Stomach (tissue), 9 donors: ENCODE results near the gene NSD2. TPM values are rescaled to one million over a fixed set of nuclear protein-coding genes. Genes with fewer than 3 reads are reported as not detected.

Experiments
- DNase-seq, 2 donors: peaks; one replicate each; pipeline versions ENCODE4 v3.0.0 to v3.0.0-alpha.2; 2013 to 2019
- H3K27ac ChIP-seq, 5 donors: fragments of 200-600 bp in 4 of 5; sonication (generic) in 4 of 5; one replicate each; pipeline ENCODE4 v1.5.1; 2013 to 2019; ENCODE audit warnings: mild to moderate bottlenecking in 1 of 5, moderate library complexity in 1 of 5
- H3K27me3 ChIP-seq, 3 donors: fragments of 200-600 bp; sonication (generic); one replicate each; pipeline ENCODE4 v1.5.1; 2017 to 2019; ENCODE audit warnings: mixed run types in 1 of 3
- H3K36me3 ChIP-seq, 4 donors: fragments of 200-600 bp; sonication (generic); 1 replicate in 3 of 4; 2 replicates in 1 of 4; pipeline ENCODE4 v1.5.1; 2016 to 2019
- H3K4me1 ChIP-seq, 4 donors: fragments of 200-600 bp; sonication (generic); one replicate each; pipeline ENCODE4 v1.5.1; 2016 to 2019
- H3K4me3 ChIP-seq, 4 donors: fragments of 200-600 bp; sonication (generic) in 3 of 4; one replicate each; pipeline ENCODE4 v1.5.1; 2016 to 2019; ENCODE audit warnings: mild to moderate bottlenecking in 1 of 4
- H3K9me3 ChIP-seq, 4 donors: fragments of 200-600 bp; sonication (generic); one replicate each; pipeline ENCODE4 v1.5.1; 2016 to 2019
- EP300 ChIP-seq: sonication (generic); formaldehyde crosslinking; IDR thresholded peaks from one replicate; pipeline ENCODE4 v1.6.1; 2017; ENCODE audit warnings: antibody characterized with exemption
- POLR2A ChIP-seq, 4 donors: fragments of 450-650 bp; IDR thresholded peaks; one replicate each; pipeline ENCODE4 v1.6.1; 2016; ENCODE audit warnings: antibody characterized with exemption in 4 of 4, control low read depth in 2 of 4, mild to moderate bottlenecking in 1 of 4, moderate library complexity in 1 of 4
- POLR2AphosphoS5 ChIP-seq, 3 donors: sonication (generic); formaldehyde crosslinking; IDR thresholded peaks; one replicate each; pipeline ENCODE4 v1.6.1; 2016; ENCODE audit warnings: antibody characterized with exemption in 3 of 3
- WGBS, 5 donors: extraction: QIAGEN DNeasy Blood & Tissue Kit in 3 of 5; methylation state at CpG; one replicate each; pipeline versions ENCODE4 v1.1.5 to v1.1.7; 2013 to 2018; 5-methylcytosine and 5-hydroxymethylcytosine counted together
- intact Hi-C: fragments of 100-400 bp; cut with DNase I; formaldehyde crosslinking; loops from one replicate; pipeline ENCODE4 v1.15.1; 2023; ENCODE audit warnings: low total_unique reads
- polyA plus RNA-seq, 3 donors: library from polyadenylated mRNA; stranded (reverse); fragments of 200-250 nt; gene quantifications; one replicate each; pipeline ENCODE4 v1.2.3, GENCODE V29; 2013
- total RNA-seq, 5 donors: library from RNA; depleted of rRNA; stranded (reverse); fragments of >200 nt; gene quantifications; one replicate each; pipeline versions ENCODE4 v1.1.0 to v1.2.3, GENCODE V29; 2014 to 2016
- TF ChIP-seq, protein P1 (sequence below), 7 experiments: fragments of 450-650 bp in 4 of 7; fragments of 200-600 bp in 3 of 7; sonication (generic) in 3 of 7; IDR thresholded peaks; one replicate each; pipeline ENCODE4 v1.5.1; 2016 to 2019; ENCODE audit warnings: antibody characterized with exemption in 7 of 7, control low read depth in 2 of 7, mild to moderate bottlenecking in 1 of 7
- donor health status: healthy with polysubstance abuse.
- donor health status: Bipolar disorder and iron deficiency.
- donor health status: healthy.

NSD2 gene
- total and polyA plus RNA-seq, 8 donors = 4.9 to 176 (median 56.9) TPM

DNA sequence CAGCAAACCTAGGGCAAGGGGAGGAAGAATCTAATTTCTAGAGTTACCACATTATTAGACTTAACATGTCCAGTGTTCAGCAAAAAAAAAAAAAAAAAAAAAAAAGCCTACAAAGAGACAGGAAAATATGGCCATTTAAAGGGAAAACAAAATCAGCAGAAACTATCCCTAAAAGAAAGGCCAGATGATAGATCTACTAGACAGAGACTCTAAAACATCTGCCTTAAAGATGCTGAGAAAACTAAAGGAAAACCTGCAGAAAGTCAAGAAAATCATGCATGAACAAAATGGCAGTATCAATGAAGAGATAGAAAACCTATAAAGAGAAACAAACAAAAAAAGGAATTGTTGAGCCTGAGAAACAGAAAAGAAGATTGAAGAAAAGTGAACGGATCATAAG, 93.8 kb downstream of the NSD2 start:
- no peak overlapping the region for H3K4me3 ChIP-seq
- no peak overlapping the region for H3K27ac ChIP-seq
- no peaks in the 10 kb centered on the region for H3K27me3 ChIP-seq
- no peaks in the 10 kb centered on the region for H3K4me1 ChIP-seq
- DNase-seq = no peak
- TF ChIP-seq POLR2AphosphoS5 (IDR thresholded peaks at IDR 0.05) (no peak), EP300 (no peak), POLR2A (IDR thresholded peaks at IDR 0.05) (no peak)
- TF ChIP-seq, protein P1, sequence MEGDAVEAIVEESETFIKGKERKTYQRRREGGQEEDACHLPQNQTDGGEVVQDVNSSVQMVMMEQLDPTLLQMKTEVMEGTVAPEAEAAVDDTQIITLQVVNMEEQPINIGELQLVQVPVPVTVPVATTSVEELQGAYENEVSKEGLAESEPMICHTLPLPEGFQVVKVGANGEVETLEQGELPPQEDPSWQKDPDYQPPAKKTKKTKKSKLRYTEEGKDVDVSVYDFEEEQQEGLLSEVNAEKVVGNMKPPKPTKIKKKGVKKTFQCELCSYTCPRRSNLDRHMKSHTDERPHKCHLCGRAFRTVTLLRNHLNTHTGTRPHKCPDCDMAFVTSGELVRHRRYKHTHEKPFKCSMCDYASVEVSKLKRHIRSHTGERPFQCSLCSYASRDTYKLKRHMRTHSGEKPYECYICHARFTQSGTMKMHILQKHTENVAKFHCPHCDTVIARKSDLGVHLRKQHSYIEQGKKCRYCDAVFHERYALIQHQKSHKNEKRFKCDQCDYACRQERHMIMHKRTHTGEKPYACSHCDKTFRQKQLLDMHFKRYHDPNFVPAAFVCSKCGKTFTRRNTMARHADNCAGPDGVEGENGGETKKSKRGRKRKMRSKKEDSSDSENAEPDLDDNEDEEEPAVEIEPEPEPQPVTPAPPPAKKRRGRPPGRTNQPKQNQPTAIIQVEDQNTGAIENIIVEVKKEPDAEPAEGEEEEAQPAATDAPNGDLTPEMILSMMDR (IDR thresholded peaks at IDR 0.05) = no peak
- WGBS, 5 donors = 93 to 100% (median 97%) methylated on average over 1 of the region's 1 CpG
- intact Hi-C loops = no loop called here
- H3K9me3 ChIP-seq = no peaks in the 10 kb centered on the region
- H3K36me3 ChIP-seq = peaks cover 18 to 78% (median 62%) of the 10 kb centered on the region in 4 donors

DNA sequence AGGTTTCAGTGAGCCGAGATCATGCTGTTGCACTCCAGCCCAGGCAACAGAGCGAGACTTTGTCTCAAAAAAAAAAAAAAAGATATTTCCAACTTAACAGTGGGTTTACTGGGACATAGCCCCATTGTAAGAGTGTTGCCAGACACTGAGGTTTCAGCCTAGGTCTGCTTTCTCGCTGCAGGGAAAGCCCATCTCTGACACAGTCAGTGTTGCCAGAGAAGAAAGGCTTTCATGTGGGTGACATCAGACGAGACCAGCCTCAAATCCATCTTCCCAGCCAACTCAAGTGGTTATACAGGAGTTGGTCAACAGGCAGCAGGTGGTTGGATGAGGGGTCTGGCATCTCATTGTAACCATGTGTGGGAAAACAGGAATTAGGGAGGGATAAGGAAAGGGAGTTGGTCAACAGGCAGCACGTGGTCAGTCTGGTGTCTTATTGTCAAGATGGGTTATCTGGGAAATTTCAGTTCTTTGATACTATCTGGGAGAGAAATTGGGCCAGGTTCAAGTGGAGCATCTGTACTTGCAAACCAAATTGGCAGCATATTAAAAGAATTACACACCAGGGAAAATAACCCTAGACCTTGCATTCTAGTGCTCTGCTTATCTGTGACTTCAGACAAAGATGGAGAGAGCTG, 96.4 kb downstream of the NSD2 start:
- no peaks in the 10 kb centered on the region for H3K4me1 ChIP-seq
- 79 to 93% (median 85%) methylated on average over 5 of the region's 5 CpGs for WGBS, 5 donors
- H3K27ac ChIP-seq = no peak overlapping the region
- peaks cover 10 to 78% (median 60%) of the 10 kb centered on the region in 4 donors for H3K36me3 ChIP-seq
- no peak for DNase-seq
- TF ChIP-seq POLR2A (IDR thresholded peaks at IDR 0.05) (no peak), POLR2AphosphoS5 (IDR thresholded peaks at IDR 0.05) (no peak)
- TF ChIP-seq, protein P1 (IDR thresholded peaks at IDR 0.05) = no peak
- no peaks in the 10 kb centered on the region for H3K27me3 ChIP-seq
- H3K4me3 ChIP-seq = no peak overlapping the region
- no peaks in the 10 kb centered on the region for H3K9me3 ChIP-seq
- intact Hi-C loops = no loop called here

DNA sequence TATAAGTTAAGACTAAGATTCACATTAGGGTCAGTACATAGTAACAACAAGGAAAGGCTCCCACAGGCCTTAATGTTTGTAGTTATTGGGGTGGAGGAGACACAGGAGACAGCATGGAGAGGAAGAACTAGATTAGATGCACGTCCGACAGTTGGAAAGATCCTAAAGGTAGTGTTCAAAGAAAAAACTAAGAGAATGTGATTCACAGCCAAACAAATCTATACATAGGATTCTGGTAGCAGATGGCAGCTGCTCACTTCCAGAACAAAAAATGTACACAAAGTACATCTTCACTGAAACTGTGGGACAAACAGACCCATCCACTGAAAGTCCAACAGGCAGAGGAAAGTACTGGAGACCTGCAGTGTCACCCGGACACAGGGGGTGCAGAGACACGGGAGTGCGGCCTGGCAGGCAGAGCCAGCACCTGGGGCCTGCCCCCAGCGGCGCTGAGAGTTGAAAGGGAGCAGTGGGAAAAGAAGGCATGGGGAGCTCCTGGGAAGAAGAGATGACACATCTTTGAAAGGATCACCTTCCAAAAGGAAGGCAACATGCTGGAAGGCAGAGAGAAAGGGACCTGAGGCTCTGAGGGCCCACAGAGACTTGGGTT, 97.6 kb downstream of the NSD2 start:
- no peak for DNase-seq
- H3K9me3 ChIP-seq = no peaks in the 10 kb centered on the region
- intact Hi-C loops = no loop called here
- no peak overlapping the region for H3K27ac ChIP-seq
- H3K27me3 ChIP-seq = no peaks in the 10 kb centered on the region
- peaks cover 12 to 78% (median 58%) of the 10 kb centered on the region in 4 donors for H3K36me3 ChIP-seq
- 91 to 96% (median 94%) methylated on average over 7 of the region's 7 CpGs for WGBS, 5 donors
- H3K4me1 ChIP-seq = no peaks in the 10 kb centered on the region
- H3K4me3 ChIP-seq = no peak overlapping the region
- TF ChIP-seq POLR2AphosphoS5 (IDR thresholded peaks at IDR 0.05) (no peak), EP300 (no peak), POLR2A (IDR thresholded peaks at IDR 0.05) (no peak)
- TF ChIP-seq, protein P1 (IDR thresholded peaks at IDR 0.05) = no peak

DNA sequence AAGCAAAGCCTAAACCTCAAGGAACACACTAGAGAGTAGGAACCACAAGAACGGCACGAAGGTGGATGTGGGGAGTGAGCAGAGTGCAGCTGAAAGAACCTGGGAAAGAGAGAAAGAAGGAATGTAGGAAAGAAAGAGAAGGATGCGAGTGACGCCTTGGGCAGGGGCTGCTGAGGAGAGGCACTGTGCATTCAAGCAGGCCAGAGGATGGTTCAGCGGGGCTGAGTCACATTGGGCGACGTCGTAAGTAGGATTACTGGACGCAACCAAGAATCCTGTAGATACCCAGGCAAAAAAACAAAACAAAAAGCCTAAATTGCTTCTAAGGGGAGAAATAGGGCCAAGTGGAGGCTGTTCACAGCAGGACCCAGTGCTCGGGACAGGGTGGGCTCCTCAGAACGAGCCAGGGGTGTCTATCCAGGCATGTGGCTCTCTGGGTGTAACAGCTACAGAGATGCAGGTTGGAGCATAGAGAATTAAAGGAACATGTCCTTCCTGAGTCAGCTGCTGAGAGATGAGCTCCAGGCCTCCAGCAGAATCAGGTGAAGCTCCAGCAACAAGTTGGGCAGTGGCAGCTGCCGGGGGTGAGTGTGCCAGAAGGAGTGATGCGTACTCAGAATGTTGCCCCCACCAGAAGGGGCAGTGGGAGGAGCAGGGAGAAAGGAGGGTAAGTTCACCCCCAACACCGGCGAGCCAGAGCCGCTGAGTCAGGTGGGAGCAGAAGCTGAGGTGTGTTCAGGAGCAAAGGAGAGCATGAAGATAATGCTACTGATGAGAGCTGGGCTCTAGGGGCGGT, 98.9 kb downstream of the NSD2 start:
- Histone ChIP-seq H3K9me3 (no peaks in the 10 kb centered on the region), H3K27me3 (no peaks in the 10 kb centered on the region), H3K4me1 (no peaks in the 10 kb centered on the region), H3K4me3 (no peak overlapping the region), H3K27ac (no peak overlapping the region), H3K36me3 (peaks cover 14 to 84% (median 68%) of the 10 kb centered on the region in 4 donors)
- intact Hi-C loops = no loop called here
- TF ChIP-seq POLR2AphosphoS5 (IDR thresholded peaks at IDR 0.05) = no peak
- no peak for TF ChIP-seq EP300
- TF ChIP-seq POLR2A (IDR thresholded peaks at IDR 0.05) = no peak
- TF ChIP-seq, protein P1 (IDR thresholded peaks at IDR 0.05) = no peak
- DNase-seq = no peak
- WGBS, 5 donors = 91 to 97% (median 95%) methylated on average over 17 of the region's 17 CpGs
